Heart left ventricle (tissue), 16 donors: ENCODE data around the gene SUCLA2. TPM values are rescaled to one million over a fixed set of nuclear protein-coding genes. Genes with fewer than 3 reads are reported as not detected.
A peak's percentile ranks its signal among the peaks of the same experiment; 100 is the strongest.

Experiments used
- ATAC-seq, 4 donors: fragments of 200-7000 bp; cut with Tn5 transposase; one replicate each; pipeline ENCODE4 v1.9.1; 2020 to 2022; ENCODE audit warnings: moderate library complexity in 4 of 4, mild to moderate bottlenecking in 3 of 4, moderate number of reproducible peaks in 1 of 4
- DNase-seq, 5 donors: peaks; one replicate each; pipeline ENCODE4 v3.0.0-alpha.2; 2020
- H3K27ac ChIP-seq, 12 donors: fragments of 200-600 bp; sonication (generic) in 4 of 12; one replicate each; pipeline versions ENCODE4 v1.5.0 to v1.8.0; 2016 to 2022; ENCODE audit warnings: mild to moderate bottlenecking in 2 of 12
- H3K27me3 ChIP-seq, 9 donors: fragments of 200-600 bp; sonication (generic) in 2 of 9; one replicate each; pipeline versions ENCODE4 v1.5.1 to v1.8.0; 2016 to 2022; ENCODE audit warnings: mild to moderate bottlenecking in 3 of 9
- H3K36me3 ChIP-seq, 9 donors: fragments of 200-600 bp; sonication (generic) in 2 of 9; one replicate each; pipeline versions ENCODE4 v1.5.0 to v1.8.0; 2018 to 2022; ENCODE audit warnings: mild to moderate bottlenecking in 2 of 9
- H3K4me1 ChIP-seq, 12 donors: fragments of 200-600 bp; sonication (generic) in 4 of 12; one replicate each; pipeline versions ENCODE4 v1.5.0 to v1.8.0; 2016 to 2022; ENCODE audit warnings: mild to moderate bottlenecking in 3 of 12
- H3K4me3 ChIP-seq, 12 donors: fragments of 200-600 bp; sonication (generic) in 4 of 12; one replicate each; pipeline versions ENCODE4 v1.5.0 to v1.8.0; 2017 to 2022; ENCODE audit warnings: mild to moderate bottlenecking in 9 of 12, moderate library complexity in 4 of 12
- H3K9me3 ChIP-seq, 12 donors: fragments of 200-600 bp; sonication (generic) in 4 of 12; one replicate each; pipeline versions ENCODE4 v1.5.0 to v1.8.0; 2016 to 2022; ENCODE audit warnings: mild to moderate bottlenecking in 1 of 12
- POLR2A ChIP-seq, 2 donors: fragments of 450-650 bp; IDR thresholded peaks; one replicate each; pipeline ENCODE4 v1.6.1; 2017; ENCODE audit warnings: antibody characterized with exemption in 2 of 2, mild to moderate bottlenecking in 2 of 2, moderate library complexity in 2 of 2
- WGBS, 4 donors: extraction: QIAGEN DNeasy Blood & Tissue Kit in 2 of 4; methylation state at CpG; one replicate each; pipeline versions ENCODE4 v1.1.5 to v1.1.7; 2013 to 2018; 5-methylcytosine and 5-hydroxymethylcytosine counted together
- intact Hi-C, 10 donors: fragments of 100-400 bp; cut with DNase I; formaldehyde crosslinking; loops; one replicate each; pipeline versions ENCODE4 v1.11.1 to v1.14.2; 2022
- polyA plus RNA-seq, 2 donors: library from polyadenylated mRNA; stranded (reverse); fragments of 200-250 nt; gene quantifications; one replicate each; pipeline ENCODE4 v1.2.3, GENCODE V29; 2013
- total RNA-seq, 9 donors: library from RNA; depleted of rRNA in 2 of 9; stranded (reverse); fragments of >200 nt in 2 of 9; fragmentation: NEBNext Ultra II Directional in 3 of 9; extraction: Animal tissue kit (Norgen Biotek cat#: 25700) in 3 of 9; gene quantifications; one replicate each; pipeline versions ENCODE4 v1.1.0 to v1.2.4, GENCODE V29; 2016 to 2023
- TF ChIP-seq, protein P1 (sequence below), 12 donors: fragments of 200-600 bp; sonication (generic) in 4 of 12; IDR thresholded peaks; one replicate each; pipeline versions ENCODE4 v1.5.0 to v1.8.0; 2018 to 2022; ENCODE audit warnings: antibody characterized with exemption in 12 of 12, mild to moderate bottlenecking in 5 of 12
- donor health status: ischemic (EF 13 %, LVEDD 7.1; RV severe dilation, severe dysfunction).
- donor health status: healthy with polysubstance abuse.
- donor health status: DM: no; HTN: yes; CAD: no.
- donor health status: DM: no; HTN: no; CAD: no.
- donor health status: ischemic (EF 25% LVEDD 6.9; RV normal size, moderate dysfunction).
- donor health status: ischemic (EF 25% LVEDD 5.7; RV mildly dilated, moderate dysfunction).
- donor health status: healthy.
- donor health status: DM: yes; HTN: yes; CAD: no.
- donor health status: ischemic (EF 35%, LVEDD 5.7; RV mildly dilated, moderate dysfunction).
- donor health status: nonischemic (EF 11% LVEDD 7.7; RV severe dilation, severe dysfunction).
- donor health status: DM: yes; HTN: yes; CAD: no.
- donor health status: PGD.
- donor health status: ischemic (EF 29% LVEDD 5.4; RV normal size, mild dysfunction).
- donor health status: nonischemic (EF 23%, LVEDD 6.1; RV moderate dilation, normal function).

The SUCLA2 gene
- total and polyA plus RNA-seq, 11 donors, result 36.5 to 166 (median 122) TPM

DNA sequence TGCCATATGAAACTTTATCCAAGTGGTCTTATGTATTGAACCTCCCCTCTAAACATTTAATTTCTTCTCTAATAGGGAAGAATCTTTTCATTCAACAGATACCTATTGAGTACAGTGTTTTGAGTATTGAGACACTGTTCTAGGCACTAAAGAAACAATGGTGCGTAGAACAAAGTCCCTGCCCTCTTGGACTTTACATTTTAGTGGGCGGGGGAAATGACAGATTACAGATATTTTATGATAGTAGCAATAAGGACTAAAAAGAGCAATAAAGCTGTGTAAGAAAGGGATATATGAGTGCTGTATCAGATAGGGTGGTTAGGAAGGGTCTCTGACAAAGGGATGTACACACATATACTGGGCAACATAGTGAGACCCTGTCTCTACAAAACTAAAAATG, 41.8 kb upstream of the SUCLA2 start:
- H3K4me3 ChIP-seq, result no peak overlapping the region
- no peaks in the 10 kb centered on the region for H3K9me3 ChIP-seq
- peaks cover 0 to 50% (median 37%) of the 10 kb centered on the region in 9 donors for H3K36me3 ChIP-seq
- H3K27me3 ChIP-seq, result no peaks in the 10 kb centered on the region
- no peak for TF ChIP-seq POLR2A (IDR thresholded peaks at IDR 0.05)
- H3K4me1 ChIP-seq, result peaks cover 0 to 21% (median 5%) of the 10 kb centered on the region in 12 donors
- ATAC-seq (no peak), DNase-seq (no peak)
- intact Hi-C loops, result no loop called here
- H3K27ac ChIP-seq, result peak overlapping the region in 1 of 12 donors; percentile 32
- 96 to 99% (median 99%) methylated on average over 2 of the region's 2 CpGs for WGBS, 4 donors

GRCh38 chr13:48040896-48041295, 39.8 kb upstream of the SUCLA2 start:
- WGBS, 4 donors, result 88 to 100% (median 94%) methylated on average over 1 of the region's 1 CpG
- intact Hi-C loops, result no loop called here
- TF ChIP-seq POLR2A (IDR thresholded peaks at IDR 0.05), result no peak
- TF ChIP-seq, protein P1, sequence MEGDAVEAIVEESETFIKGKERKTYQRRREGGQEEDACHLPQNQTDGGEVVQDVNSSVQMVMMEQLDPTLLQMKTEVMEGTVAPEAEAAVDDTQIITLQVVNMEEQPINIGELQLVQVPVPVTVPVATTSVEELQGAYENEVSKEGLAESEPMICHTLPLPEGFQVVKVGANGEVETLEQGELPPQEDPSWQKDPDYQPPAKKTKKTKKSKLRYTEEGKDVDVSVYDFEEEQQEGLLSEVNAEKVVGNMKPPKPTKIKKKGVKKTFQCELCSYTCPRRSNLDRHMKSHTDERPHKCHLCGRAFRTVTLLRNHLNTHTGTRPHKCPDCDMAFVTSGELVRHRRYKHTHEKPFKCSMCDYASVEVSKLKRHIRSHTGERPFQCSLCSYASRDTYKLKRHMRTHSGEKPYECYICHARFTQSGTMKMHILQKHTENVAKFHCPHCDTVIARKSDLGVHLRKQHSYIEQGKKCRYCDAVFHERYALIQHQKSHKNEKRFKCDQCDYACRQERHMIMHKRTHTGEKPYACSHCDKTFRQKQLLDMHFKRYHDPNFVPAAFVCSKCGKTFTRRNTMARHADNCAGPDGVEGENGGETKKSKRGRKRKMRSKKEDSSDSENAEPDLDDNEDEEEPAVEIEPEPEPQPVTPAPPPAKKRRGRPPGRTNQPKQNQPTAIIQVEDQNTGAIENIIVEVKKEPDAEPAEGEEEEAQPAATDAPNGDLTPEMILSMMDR (IDR thresholded peaks at IDR 0.05), result no peak
- no peaks in the 10 kb centered on the region for H3K9me3 ChIP-seq
- no peak overlapping the region for H3K27ac ChIP-seq
- peaks cover 0 to 32% (median 19%) of the 10 kb centered on the region in 9 donors for H3K36me3 ChIP-seq
- DNase-seq (no peak), ATAC-seq (no peak)
- H3K4me1 ChIP-seq, result peaks cover 2 to 32% (median 12%) of the 10 kb centered on the region in 12 donors
- H3K4me3 ChIP-seq, result no peak overlapping the region
- no peaks in the 10 kb centered on the region for H3K27me3 ChIP-seq

DNA sequence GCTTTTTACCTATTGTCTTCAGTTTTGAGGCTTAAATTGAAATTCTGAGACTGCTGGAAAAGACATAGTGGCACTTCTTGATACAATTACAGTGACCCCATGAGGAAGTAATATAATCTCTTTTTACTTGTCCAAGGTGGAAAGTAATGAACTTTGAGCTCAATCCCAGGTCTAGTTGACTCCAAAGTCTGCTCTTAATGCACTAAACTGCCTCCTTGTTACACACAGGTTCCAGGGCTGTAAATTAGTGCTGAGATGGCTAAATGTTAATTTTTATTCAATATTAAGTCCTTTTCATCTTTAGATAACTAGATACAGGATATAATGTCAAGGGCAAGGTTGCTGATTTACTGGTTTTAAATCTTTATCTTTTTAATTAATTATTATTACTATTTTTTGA, 39.0 kb upstream of the SUCLA2 start:
- ATAC-seq (no peak), DNase-seq (no peak)
- intact Hi-C loops, result no loop called here
- Histone ChIP-seq H3K4me3 (no peak overlapping the region), H3K27ac (no peak overlapping the region), H3K27me3 (no peaks in the 10 kb centered on the region), H3K36me3 (peaks cover 0 to 33% (median 16%) of the 10 kb centered on the region in 9 donors), H3K4me1 (peaks cover 2 to 32% (median 12%) of the 10 kb centered on the region in 12 donors), H3K9me3 (no peaks in the 10 kb centered on the region)
- TF ChIP-seq, protein P1 (IDR thresholded peaks at IDR 0.05), result no peak
- no peak for TF ChIP-seq POLR2A (IDR thresholded peaks at IDR 0.05)

- H3K4me1 ChIP-seq, result peaks cover 2 to 25% (median 12%) of the 10 kb centered on the region in 12 donors
- H3K27ac ChIP-seq, result peak overlapping the region in 8 of 12 donors; percentile 91 to 98 (median 96)
- peak overlapping the region in 5 of 12 donors; percentile 58 to 74 (median 70) for H3K4me3 ChIP-seq
- WGBS, 4 donors, result 93 to 100% (median 95%) methylated on average over 1 of the region's 1 CpG
- no peak for TF ChIP-seq POLR2A (IDR thresholded peaks at IDR 0.05)
- TF ChIP-seq, protein P1 (IDR thresholded peaks at IDR 0.05), result no peak
- intact Hi-C loops, result loop anchor here in 4 of 10 donors (2.0 to 10.0 kb wide), 8 partner anchors 36 to 939 kb away; partner anchors contain the start of genes FNDC3A (in 2 of the 4), MED4 (in 2 of the 4), ITM2B (in 1 of the 4) and SUCLA2 (in 1 of the 4)
- no peaks in the 10 kb centered on the region for H3K9me3 ChIP-seq
- ATAC-seq (no peak), DNase-seq (no peak)
- no peaks in the 10 kb centered on the region for H3K27me3 ChIP-seq
- peaks cover 0 to 33% (median 16%) of the 10 kb centered on the region in 9 donors for H3K36me3 ChIP-seq
These were observed 37.7 kb upstream of the SUCLA2 start for GRCh38 chr13:48038761-48039160.
